GM19351 (cell line): ENCODE data around the gene IGFBP2.
A peak's percentile ranks its signal among the peaks of the same experiment; 100 is the strongest.

ENCODE experiments used
- ATAC-seq: cut with Tn5 transposase; IDR thresholded peaks from one replicate; pipeline ENCODE4 v1.9.1; 2021; ENCODE audit warnings: mild to moderate bottlenecking, moderate library complexity; ENCODE audit not compliant: unreplicated experiment

Gene IGFBP2

GRCh38 chr2:216661051-216661450, 27.8 kb downstream of the IGFBP2 start:
- ATAC-seq: no peak

DNA sequence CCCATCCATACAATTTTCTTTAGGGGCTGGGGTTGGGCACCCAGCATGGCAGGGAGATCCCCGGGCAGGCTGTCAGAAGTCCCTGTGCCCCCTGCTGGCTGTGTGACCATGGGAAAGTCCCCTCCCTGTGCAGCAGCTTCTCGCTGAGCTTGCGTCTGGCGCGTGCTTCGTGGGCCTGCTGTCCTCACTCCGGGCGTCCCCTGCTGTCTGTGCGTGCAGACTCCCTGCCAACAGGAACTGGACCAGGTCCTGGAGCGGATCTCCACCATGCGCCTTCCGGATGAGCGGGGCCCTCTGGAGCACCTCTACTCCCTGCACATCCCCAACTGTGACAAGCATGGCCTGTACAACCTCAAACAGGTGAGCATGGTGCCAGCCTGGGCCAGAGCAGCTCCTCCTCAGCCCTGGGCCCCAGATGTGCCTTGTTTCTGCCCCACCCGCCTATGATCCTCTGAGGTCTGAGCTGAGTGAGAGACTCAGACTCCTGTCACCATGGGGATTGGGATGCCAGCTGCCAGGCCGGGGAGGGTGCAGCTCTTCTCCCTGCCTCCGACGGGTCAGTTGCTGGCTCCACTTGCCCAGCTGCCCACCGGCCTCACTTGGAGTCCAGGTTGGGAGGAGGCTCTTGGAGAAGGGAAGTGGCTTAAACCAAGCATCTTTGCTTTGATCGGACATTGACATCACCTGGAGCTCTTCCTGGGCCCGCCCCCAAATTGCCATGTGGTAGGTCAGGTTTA, 28.6 kb downstream of the IGFBP2 start:
- no peak for ATAC-seq

- ATAC-seq: no peak
Measured at GRCh38 chr2:216663106-216663505, 29.9 kb downstream of the IGFBP2 start.

DNA sequence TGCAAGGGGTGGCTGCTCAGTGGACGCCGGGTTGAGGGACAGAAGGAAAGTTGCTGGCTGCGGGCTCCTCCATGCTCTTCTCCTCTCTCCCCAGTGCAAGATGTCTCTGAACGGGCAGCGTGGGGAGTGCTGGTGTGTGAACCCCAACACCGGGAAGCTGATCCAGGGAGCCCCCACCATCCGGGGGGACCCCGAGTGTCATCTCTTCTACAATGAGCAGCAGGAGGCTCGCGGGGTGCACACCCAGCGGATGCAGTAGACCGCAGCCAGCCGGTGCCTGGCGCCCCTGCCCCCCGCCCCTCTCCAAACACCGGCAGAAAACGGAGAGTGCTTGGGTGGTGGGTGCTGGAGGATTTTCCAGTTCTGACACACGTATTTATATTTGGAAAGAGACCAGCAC, 30.6 kb downstream of the IGFBP2 start:
- no peak for ATAC-seq

DNA sequence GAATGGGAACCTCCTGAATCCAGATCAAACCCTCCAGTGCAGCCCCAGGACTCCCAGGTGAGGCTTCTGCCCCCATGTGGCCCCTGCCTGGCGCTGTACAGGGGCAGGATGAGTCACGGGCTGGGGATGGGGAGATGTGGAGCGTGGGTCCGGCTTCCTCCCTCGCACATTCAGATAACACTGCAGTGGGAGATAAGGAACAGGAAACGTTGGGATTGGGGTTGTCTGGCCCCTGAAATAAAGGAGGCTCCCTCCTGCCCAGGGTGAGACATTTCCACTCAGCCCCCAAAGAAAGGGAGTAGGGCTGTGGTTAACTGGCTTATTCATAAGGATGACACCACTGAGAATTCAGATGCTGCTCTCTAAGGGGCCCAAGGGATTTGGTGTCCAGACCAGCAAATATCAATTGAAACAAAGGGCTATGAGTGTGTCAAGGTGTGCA, 31.4 kb downstream of the IGFBP2 start:
- no peak for ATAC-seq

- no peak for ATAC-seq
Measured at GRCh38 chr2:216665242-216665641, 32.0 kb downstream of the IGFBP2 start.

- no peak for ATAC-seq
Measured at GRCh38 chr2:216665717-216666116, 32.5 kb downstream of the IGFBP2 start.

GRCh38 chr2:216666461-216667233, 33.4 kb downstream of the IGFBP2 start:
- peak; percentile 75 for ATAC-seq

DNA sequence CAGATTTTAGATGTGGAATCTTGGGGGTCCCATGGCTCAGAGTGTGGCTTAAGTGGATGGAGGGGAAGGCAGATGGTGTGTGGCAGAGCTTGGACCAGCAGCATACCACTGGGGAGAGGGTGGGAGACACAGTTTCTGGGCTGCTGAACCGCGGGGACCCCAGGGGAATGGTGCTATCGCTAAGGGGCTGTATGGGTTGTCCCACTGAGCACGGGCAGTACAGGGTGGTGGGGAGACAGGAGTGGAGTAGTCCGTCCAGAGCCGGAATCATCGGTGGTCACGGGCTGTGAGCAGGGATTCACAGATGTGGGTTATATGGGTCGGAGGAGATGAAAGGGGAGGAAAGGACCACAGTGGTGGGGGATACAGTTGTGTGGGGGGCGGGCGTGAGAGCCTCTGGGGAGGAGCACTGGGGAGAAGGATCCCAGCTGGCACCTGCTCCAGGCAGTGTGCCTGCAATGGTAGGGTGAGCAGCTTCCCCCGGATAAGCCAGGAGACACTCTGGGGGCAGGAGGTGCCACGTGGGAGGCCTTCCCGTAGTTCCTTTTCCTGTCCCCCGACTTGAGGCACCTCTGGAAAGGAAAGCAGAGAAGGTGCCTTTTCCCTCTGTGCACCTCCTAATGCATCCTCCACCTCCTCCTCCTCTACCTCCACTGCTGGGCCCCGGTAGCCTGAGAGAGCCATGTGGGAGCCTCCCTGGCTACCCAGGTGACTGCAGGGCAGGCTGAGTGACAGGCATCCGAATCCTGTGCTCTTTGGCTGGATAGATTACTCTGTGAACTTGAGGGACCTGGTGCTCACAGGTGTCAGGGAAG, 37.3 kb downstream of the IGFBP2 start:
- ATAC-seq: no peak

DNA sequence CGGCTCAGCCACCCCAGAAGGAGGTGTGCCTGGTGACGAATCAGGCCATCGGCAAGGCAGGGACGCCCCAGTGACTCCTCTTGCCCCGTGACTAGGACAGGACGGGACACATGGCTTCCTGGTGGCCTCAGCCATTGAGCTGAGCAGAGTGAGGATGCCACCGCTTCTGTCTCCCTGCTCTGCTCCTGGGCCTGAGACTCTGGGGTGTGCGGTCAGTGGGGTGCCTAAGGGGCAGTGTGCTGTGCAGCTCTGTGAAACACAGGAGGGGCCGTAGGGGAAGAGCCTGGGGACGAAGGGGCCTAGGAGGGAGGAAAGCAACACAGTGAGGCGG, 37.8 kb downstream of the IGFBP2 start:
- ATAC-seq: no peak

- ATAC-seq: no peak
Measured at GRCh38 chr2:216671791-216672343, 38.6 kb downstream of the IGFBP2 start.

- no peak for ATAC-seq
Measured at GRCh38 chr2:216672466-216672865, 39.2 kb downstream of the IGFBP2 start.

DNA sequence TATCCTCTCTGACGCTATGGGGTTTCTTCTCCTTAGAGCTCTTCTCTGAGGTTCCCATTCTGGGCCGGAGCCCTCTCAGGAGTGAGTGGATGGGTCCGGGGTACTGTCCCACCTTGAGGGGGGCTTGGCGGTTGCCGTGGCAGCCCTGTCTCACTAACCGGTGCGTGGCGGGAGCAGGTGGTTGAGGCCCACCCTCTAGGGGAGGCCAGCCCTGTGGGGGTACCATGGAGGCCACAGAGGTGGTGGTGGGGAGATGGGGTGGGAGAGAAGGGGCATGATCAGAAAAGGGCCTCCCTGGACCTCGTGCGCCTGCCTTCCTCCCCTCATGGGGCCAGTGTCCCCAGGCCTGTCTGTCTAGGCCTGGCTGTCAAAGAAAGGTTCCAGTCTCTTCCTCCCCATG, 39.8 kb downstream of the IGFBP2 start:
- no peak for ATAC-seq

GRCh38 chr2:216673609-216674008, 40.4 kb downstream of the IGFBP2 start:
- ATAC-seq: no peak

DNA sequence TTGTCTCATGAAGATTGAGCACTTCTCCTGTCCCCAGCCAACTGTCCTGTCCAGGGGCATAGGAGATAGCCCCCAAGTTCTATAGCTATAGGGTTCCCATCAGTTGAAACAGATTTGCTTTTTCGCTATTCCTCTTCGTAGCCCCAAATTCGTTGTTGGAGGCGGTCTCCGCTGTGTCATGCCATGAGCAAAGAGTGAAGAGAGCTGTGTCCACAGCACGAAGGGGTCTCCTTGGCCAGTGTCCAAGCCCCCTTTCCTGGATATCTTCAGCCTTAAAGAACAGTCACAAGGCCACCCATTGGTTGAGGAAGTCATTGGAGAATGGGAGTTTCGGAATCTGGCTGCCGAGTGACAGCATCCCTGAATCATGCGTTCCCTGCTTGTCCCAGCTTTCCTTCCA, 41.2 kb downstream of the IGFBP2 start:
- no peak for ATAC-seq

DNA sequence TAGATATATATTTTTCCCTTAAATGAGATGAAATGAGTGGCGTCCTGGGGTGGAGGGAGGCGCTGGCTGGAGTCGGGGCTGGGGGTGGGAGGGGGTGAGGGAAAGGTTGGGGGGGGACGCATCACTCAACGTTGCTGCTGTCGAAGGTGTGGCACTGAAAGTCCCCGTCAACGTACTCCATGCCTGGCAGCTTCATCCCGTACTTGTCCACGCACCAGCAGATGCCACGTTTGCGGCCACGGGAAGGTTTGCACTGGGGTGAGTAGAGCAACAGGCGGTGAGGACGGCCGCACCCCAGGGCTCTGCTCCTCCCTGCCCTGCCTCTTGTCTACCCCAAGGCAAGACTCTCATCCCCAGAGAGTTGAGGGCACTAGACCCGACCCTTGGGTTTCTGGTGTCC, 43.4 kb downstream of the IGFBP2 start:
- no peak for ATAC-seq

DNA sequence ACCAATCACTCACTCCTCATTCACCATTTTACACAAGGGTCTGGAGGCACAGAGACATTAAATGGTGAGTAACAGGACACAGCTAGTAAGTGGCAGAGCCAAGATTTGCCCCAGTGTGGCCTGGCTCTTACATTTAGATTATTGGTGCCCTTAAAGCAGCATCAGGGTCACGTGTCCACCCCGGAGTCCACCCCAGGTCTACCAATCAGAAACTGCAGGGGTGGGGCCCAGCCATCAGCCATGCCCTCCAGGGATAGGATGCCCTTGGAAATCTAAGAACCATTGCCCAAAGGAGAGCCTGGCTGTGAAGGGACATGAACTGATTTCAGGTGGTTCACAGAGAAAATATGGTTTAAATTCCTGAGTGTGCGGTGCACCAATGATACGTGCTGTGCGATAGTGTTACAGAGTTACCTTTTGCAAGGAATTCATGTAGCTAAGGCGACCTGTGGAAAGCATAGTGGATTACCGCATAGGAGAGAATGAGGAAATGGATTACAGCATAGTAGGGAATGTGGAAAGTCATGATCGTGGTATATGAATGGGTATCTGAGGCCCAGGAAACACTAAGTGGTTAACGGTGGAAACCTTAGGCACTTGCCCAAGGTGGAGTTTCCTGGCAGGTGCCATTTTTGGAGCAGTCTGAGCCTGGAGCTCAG, 44.3 kb downstream of the IGFBP2 start:
- no peak for ATAC-seq

DNA sequence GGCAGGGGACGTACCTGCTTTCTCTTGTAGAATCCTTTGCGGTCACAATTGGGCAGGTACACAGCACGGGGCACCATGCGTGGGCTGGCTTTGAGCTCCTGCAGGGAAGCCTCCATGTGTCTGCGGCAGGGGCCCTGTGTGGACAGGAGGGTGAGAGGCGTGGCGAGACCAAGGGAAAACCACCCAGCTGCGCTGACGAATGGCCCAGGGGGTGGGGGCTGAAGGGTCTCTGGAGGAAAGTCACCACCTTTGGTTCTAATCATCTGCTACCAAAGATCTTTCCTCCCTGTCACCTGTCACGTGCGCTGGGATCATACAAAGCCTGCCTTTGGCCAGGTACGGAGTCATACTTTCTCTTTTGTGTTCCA, 44.9 kb downstream of the IGFBP2 start:
- ATAC-seq: no peak

- no peak for ATAC-seq
Measured at GRCh38 chr2:216678813-216679657, 45.8 kb downstream of the IGFBP2 start.

DNA sequence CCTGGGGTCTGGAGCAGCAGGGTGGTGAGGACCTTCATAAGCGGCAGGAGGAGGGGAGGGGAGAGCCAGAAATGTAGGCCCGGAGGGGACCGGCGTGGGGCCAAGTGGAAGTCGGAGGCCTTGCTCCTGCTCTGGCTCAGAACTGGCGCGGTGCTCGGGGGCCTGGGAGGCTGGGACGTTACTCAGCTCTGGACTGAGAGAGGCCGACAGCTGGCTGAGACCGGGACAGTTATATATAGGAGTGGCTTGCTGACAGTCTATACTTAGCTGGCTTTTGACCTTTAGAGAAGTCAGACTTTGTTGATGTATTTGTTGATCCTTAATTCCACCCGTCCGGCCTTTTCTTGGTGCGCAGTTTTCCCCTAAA, 46.4 kb downstream of the IGFBP2 start:
- no peak for ATAC-seq
